OCI-LY1 (cell line): ENCODE results near the gene CHRNG.

ENCODE experiments used
- H2AFZ ChIP-seq: fragments of 200-600 bp; sonication (generic), shearing (Covaris generic); 2 replicates; pipeline ENCODE4 v1.6.0; 2014; ENCODE audit warnings: antibody characterized with exemption, mild to moderate bottlenecking, low read length
- H3F3A ChIP-seq: fragments of 200-600 bp; sonication (generic), shearing (Covaris generic); 2 replicates; pipeline ENCODE4 v1.6.0; 2014; ENCODE audit warnings: mild to moderate bottlenecking, antibody characterized with exemption, low read length, moderate library complexity; ENCODE audit not compliant: insufficient read depth
- H3K27ac ChIP-seq: fragments of 200-600 bp; sonication (generic); 2 replicates; pipeline ENCODE4 v1.5.1; 2014; ENCODE audit warnings: low read length, mixed run types, mild to moderate bottlenecking, low read depth; ENCODE audit not compliant: poor library complexity, severe bottlenecking
- H3K27me3 ChIP-seq: fragments of 200-600 bp; sonication (generic); 2 replicates; pipeline ENCODE4 v1.6.0; 2014; ENCODE audit warnings: antibody characterized with exemption, mild to moderate bottlenecking, low read length, moderate library complexity; ENCODE audit not compliant: insufficient read depth
- H3K36me3 ChIP-seq: fragments of 200-600 bp; sonication (generic); 2 replicates; pipeline ENCODE4 v1.6.1; 2014; ENCODE audit warnings: mild to moderate bottlenecking, antibody characterized with exemption, low read length, moderate library complexity, mixed read lengths; ENCODE audit not compliant: insufficient read depth
- H3K4me1 ChIP-seq: fragments of 200-600 bp; sonication (generic); 2 replicates; pipeline ENCODE4 v1.5.1; 2014; ENCODE audit warnings: mild to moderate bottlenecking, low read length, moderate library complexity; ENCODE audit not compliant: insufficient read depth, severe bottlenecking
- H3K4me2 ChIP-seq: fragments of 200-600 bp; sonication (generic), shearing (Covaris generic); 2 replicates; pipeline ENCODE4 v1.6.1; 2014; ENCODE audit warnings: low read length
- H3K4me3 ChIP-seq: fragments of 200-600 bp; sonication (generic); 2 replicates; pipeline ENCODE4 v1.5.1; 2014; ENCODE audit warnings: low read length, low read depth, mild to moderate bottlenecking, mixed read lengths; ENCODE audit not compliant: poor library complexity, severe bottlenecking
- H3K79me2 ChIP-seq: fragments of 200-600 bp; shearing (Covaris generic); 2 replicates; pipeline ENCODE4 v1.6.1; 2016; ENCODE audit warnings: mixed run types, low read length, mixed read lengths; ENCODE audit not compliant: insufficient read depth
- H3K9ac ChIP-seq: fragments of 200-600 bp; sonication (generic), shearing (Covaris generic); 2 replicates; pipeline ENCODE4 v1.6.1; 2014; ENCODE audit warnings: mild to moderate bottlenecking, low read length, mixed read lengths
- H3K9me2 ChIP-seq: fragments of 200-600 bp; sonication (generic), shearing (Covaris generic); 2 replicates; pipeline ENCODE4 v1.6.1; 2014; ENCODE audit warnings: low read depth, mild to moderate bottlenecking, low read length, mixed read lengths
- H3K9me3 ChIP-seq: fragments of 200-600 bp; shearing (Covaris generic); 2 replicates; pipeline ENCODE4 v1.6.1; 2014; ENCODE audit warnings: low read length, mixed read lengths
- H4K20me1 ChIP-seq: fragments of 200-600 bp; sonication (generic), shearing (Covaris generic); 2 replicates; pipeline ENCODE4 v1.6.0; 2016; ENCODE audit warnings: mild to moderate bottlenecking, low read length; ENCODE audit not compliant: insufficient read depth
- CTCF ChIP-seq: fragments of 200-600 bp; sonication (generic), shearing (Covaris generic); IDR thresholded peaks from 2 replicates; pipeline ENCODE4 v1.5.1; 2017; ENCODE audit warnings: mild to moderate bottlenecking, antibody characterized with exemption, low read length, moderate library complexity, mixed read lengths
- EZH2 ChIP-seq: fragments of 200-600 bp; sonication (generic), shearing (Covaris generic); IDR thresholded peaks from 2 replicates; pipeline ENCODE4 v1.8.0; 2017; ENCODE audit warnings: borderline replicate concordance, mixed run types, mild to moderate bottlenecking, antibody characterized with exemption, low read length, moderate library complexity, mixed read lengths

Gene CHRNG

GRCh38 chr2:232516551-232516950, 22.9 kb upstream of the CHRNG start:
- Histone ChIP-seq H3K9me3 (no peaks in the 10 kb centered on the region), H3K9ac (no peak overlapping the region), H3K36me3 (no peaks in the 10 kb centered on the region), H3K27me3 (no peaks in the 10 kb centered on the region), H3K4me3 (no peak overlapping the region), H4K20me1 (no peaks in the 10 kb centered on the region), H2AFZ (no peak overlapping the region), H3K4me1 (no peaks in the 10 kb centered on the region), H3K79me2 (no peaks in the 10 kb centered on the region), H3K9me2 (no peaks in the 10 kb centered on the region), H3K27ac (no peak overlapping the region), H3K4me2 (no peak overlapping the region), H3F3A (no peaks in the 10 kb centered on the region)
- TF ChIP-seq EZH2 (no peak), CTCF (no peak)

- Histone ChIP-seq H3F3A (no peaks in the 10 kb centered on the region), H3K27me3 (peaks cover 3% of the 10 kb centered on the region; the same call in 1 of the 2 replicates), H3K9me2 (no peaks in the 10 kb centered on the region), H3K27ac (no peak overlapping the region), H3K4me3 (no peak overlapping the region), H3K9ac (no peak overlapping the region), H2AFZ (no peak overlapping the region), H3K79me2 (no peaks in the 10 kb centered on the region), H3K4me2 (no peak overlapping the region), H3K9me3 (no peaks in the 10 kb centered on the region), H4K20me1 (no peaks in the 10 kb centered on the region), H3K4me1 (no peaks in the 10 kb centered on the region), H3K36me3 (no peaks in the 10 kb centered on the region)
- TF ChIP-seq CTCF (no peak), EZH2 (no peak)
These were observed 20.6 kb upstream of the CHRNG start for GRCh38 chr2:232518844-232519243.

- H3K9me3 ChIP-seq: no peaks in the 10 kb centered on the region
- no peaks in the 10 kb centered on the region for H4K20me1 ChIP-seq
- no peak within 1 kb of the TSS for H2AFZ ChIP-seq
- H3K4me2 ChIP-seq: no peak within 1 kb of the TSS
- TF ChIP-seq CTCF (no peak), EZH2 (no peak)
- H3K27me3 ChIP-seq: peaks cover 3% of the 10 kb centered on the region; the same call in 1 of the 2 replicates
- no peak within 1 kb of the TSS for H3K9ac ChIP-seq
- no peaks in the 10 kb centered on the region for H3K79me2 ChIP-seq
- no peaks in the 10 kb centered on the region for H3F3A ChIP-seq
- no peaks in the 10 kb centered on the region for H3K4me1 ChIP-seq
- H3K4me3 ChIP-seq: no peak within 1 kb of the TSS
- H3K36me3 ChIP-seq: no peaks in the 10 kb centered on the region
- H3K27ac ChIP-seq: no peak within 1 kb of the TSS
- H3K9me2 ChIP-seq: no peaks in the 10 kb centered on the region
These were observed 19.7 kb upstream of the CHRNG start, which contains the start of gene PRSS56 for GRCh38 chr2:232519581-232520438. Gene PRSS56, plus strand, starts transcription at chr2:232520388. Its CDS starts 211 bp downstream, at chr2:232520599.
